ENCODE measurements around the gene GNA12. TPM values are rescaled to one million over a fixed set of nuclear protein-coding genes. Genes with fewer than 3 reads are reported as not detected.

GNA12 gene
- total RNA-seq, 1 donor from 2014 or later: 43.0 TPM

DNA sequence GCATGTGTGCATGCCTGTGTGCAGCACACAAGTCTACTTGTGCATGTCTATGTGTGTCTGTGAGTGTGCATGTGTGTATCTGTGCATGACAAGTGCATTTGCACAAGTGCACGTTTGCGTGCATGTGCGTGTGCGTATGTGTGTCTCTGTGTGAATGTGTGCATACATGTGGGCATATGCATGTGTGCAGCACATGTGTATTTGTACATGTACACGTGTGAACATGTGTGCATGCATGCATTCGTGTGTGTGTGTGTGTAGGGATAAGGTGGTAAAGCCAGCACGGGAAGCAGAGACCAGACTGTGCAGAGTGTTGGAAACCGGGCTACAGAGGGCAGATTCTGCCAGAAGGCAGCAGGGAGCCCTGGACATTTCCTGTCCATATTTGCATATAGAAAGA is 35.9 kb upstream of the GNA12 start:
- intact Hi-C loops (cut with micrococcal nuclease): no loop called here
- TF ChIP-seq, protein P1, sequence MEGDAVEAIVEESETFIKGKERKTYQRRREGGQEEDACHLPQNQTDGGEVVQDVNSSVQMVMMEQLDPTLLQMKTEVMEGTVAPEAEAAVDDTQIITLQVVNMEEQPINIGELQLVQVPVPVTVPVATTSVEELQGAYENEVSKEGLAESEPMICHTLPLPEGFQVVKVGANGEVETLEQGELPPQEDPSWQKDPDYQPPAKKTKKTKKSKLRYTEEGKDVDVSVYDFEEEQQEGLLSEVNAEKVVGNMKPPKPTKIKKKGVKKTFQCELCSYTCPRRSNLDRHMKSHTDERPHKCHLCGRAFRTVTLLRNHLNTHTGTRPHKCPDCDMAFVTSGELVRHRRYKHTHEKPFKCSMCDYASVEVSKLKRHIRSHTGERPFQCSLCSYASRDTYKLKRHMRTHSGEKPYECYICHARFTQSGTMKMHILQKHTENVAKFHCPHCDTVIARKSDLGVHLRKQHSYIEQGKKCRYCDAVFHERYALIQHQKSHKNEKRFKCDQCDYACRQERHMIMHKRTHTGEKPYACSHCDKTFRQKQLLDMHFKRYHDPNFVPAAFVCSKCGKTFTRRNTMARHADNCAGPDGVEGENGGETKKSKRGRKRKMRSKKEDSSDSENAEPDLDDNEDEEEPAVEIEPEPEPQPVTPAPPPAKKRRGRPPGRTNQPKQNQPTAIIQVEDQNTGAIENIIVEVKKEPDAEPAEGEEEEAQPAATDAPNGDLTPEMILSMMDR (IDR thresholded peaks at IDR 0.05; ENCODE audit: borderline replicate concordance): no peak

DNA sequence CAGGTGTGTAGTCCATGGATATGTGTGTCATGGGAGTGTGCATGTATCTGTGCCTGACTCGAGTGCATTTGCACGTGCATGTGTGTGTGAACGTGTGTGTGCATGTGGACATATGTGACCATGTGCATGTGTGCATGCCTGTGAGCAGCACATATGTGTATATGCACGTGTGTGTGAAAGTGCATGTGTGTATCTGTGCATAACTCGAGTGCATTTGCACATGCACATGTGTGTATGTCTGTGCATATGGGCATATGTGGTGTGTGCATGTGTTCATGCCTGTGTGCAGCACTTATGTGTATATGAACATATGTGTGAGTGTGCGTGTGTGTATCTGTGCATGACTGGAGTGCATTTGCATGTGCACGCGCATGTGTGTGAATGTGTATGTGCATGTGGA is 35.2 kb upstream of the GNA12 start:
- intact Hi-C loops (cut with micrococcal nuclease): no loop called here
- Histone ChIP-seq H3K9me3 (replicated peaks) (no peaks in the 10 kb centered on the region), H3K36me3 (no peaks in the 10 kb centered on the region), H3K4me3 (no peak overlapping the region), H3K27ac (replicated peaks) (no peak overlapping the region), H3K27me3 (ENCODE audit: low read depth) (peaks cover 30% of the 10 kb centered on the region), H3K4me1 (no peaks in the 10 kb centered on the region)
- TF ChIP-seq, protein P1 (IDR thresholded peaks at IDR 0.05; ENCODE audit: borderline replicate concordance): no peak
- DNase-seq: no peak

More for the DNA sequence above, 35.9 kb upstream of the GNA12 start:
- no peaks in the 10 kb centered on the region for H3K36me3 ChIP-seq
- H3K27ac ChIP-seq (replicated peaks): no peak overlapping the region
- H3K4me3 ChIP-seq: no peak overlapping the region
- DNase-seq: no peak
- peaks cover 30% of the 10 kb centered on the region for H3K27me3 ChIP-seq (ENCODE audit: low read depth)
- no peaks in the 10 kb centered on the region for H3K4me1 ChIP-seq
- no peaks in the 10 kb centered on the region for H3K9me3 ChIP-seq (replicated peaks)

DNA sequence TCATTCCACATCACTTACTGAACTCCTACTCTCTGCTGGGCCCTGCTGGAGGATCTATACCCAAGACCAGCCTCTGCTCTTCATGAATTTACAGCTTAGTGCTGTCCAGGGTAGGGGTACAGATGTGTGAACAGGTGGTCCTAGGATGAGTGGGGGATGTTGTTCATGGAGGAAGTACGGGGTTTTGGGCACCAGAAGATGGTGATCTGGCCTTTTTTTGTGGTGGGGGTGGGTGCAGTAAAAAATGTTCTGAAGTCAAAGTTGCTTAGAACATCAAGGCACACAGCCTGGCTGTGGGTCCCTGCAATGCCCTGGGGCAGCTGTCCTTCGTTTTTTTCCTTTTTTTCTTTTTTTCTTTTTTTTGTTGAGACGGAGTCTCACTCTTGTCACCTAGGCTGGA is 34.2 kb upstream of the GNA12 start:
- no peaks in the 10 kb centered on the region for H3K4me1 ChIP-seq
- TF ChIP-seq, protein P1 (IDR thresholded peaks at IDR 0.05; ENCODE audit: borderline replicate concordance): no peak
- no peak for DNase-seq
- no peak overlapping the region for H3K4me3 ChIP-seq
- intact Hi-C loops (cut with micrococcal nuclease): no loop called here
- H3K27me3 ChIP-seq (ENCODE audit: low read depth): peaks cover 30% of the 10 kb centered on the region
- H3K9me3 ChIP-seq (replicated peaks): no peaks in the 10 kb centered on the region
- no peaks in the 10 kb centered on the region for H3K36me3 ChIP-seq
- H3K27ac ChIP-seq (replicated peaks): no peak overlapping the region

DNA sequence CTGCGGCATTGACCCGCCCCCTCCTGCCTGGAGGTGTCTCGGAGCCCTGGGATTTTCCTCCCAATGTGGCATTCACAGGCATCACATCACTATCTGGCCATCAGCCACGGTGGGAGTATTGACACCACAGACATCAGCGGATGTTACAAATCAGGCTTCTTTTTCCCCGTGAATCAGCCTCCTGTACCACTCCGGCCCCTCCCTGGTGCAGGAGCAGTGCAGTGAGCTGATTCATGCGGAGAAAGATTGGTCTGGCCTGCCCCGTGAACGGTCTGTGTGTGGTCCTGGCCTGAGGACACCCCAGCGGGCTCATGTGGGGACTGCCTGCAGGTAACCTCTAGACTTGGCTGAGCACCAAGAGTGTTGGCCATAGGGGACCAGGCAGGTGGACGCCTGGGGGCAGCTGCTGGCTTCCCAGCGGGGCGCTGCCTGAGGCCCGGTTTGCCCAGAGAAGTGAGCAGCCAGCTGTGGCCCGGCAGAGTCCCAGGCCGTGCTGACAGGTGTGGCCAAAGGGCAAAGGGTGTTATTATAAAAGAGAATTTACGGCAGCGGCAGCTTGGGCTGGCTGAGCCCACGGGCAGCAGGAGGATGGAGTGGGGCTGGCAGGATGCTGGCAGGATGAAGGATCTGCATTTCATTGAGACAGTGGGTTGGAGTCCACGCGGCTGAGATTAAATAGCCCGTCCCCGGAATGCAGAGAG is 32.1 kb upstream of the GNA12 start:
- no peak for DNase-seq
- H3K4me3 ChIP-seq: no peak overlapping the region
- H3K4me1 ChIP-seq: peaks cover under 1% of the 10 kb centered on the region
- no peaks in the 10 kb centered on the region for H3K36me3 ChIP-seq
- no peaks in the 10 kb centered on the region for H3K9me3 ChIP-seq (replicated peaks)
- H3K27ac ChIP-seq (replicated peaks): no peak overlapping the region
- peaks cover 22% of the 10 kb centered on the region for H3K27me3 ChIP-seq (ENCODE audit: low read depth)
- TF ChIP-seq, protein P1 (IDR thresholded peaks at IDR 0.05; ENCODE audit: borderline replicate concordance): no peak
- intact Hi-C loops (cut with micrococcal nuclease): no loop called here

DNA sequence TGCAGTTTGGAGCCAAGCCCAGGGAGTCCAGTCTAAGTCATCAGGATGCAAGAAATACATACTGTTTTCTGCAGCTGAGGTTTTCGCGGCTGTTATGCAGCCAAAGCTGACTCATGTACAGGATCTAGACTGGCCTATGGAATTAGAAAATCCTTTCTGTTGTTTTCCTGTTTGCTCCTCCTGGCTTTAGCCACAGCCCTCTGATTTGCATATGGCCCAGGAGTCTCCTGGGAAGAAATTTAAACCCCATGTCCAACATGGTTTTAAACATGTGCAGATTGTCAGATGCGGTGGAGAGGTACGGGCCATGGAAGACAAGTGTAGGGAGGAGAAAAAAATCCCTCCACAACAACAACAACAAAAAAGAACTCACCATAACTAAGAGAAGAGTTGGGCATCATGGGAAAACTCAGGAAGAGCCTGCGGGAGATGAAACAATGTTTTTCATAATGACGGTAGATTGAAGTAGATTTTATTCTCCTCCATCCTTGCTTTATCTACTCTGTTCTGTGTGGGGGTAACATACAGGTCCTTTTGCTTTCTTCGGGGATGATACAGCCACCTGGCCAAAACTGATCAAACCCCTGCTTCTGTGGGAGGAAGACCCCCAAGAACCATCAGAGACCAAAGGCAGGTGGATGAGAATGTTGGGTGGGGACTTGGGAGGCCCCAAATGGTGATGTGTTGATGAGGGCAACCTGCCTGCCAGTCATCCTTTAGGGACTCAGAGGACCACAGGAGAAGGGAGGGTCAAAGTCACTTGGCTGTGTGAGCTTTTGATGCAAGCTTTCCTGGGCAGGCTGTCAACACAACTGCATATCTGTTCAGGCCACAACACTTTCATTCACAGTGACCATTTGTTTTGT is 29.8 kb upstream of the GNA12 start:
- peaks cover 22% of the 10 kb centered on the region for H3K27me3 ChIP-seq (ENCODE audit: low read depth)
- H3K36me3 ChIP-seq: no peaks in the 10 kb centered on the region
- peaks cover 13% of the 10 kb centered on the region for H3K4me1 ChIP-seq
- DNase-seq: no peak
- intact Hi-C loops (cut with micrococcal nuclease): no loop called here
- H3K27ac ChIP-seq (replicated peaks): no peak overlapping the region
- TF ChIP-seq, protein P1 (IDR thresholded peaks at IDR 0.05; ENCODE audit: borderline replicate concordance): no peak
- H3K9me3 ChIP-seq (replicated peaks): no peaks in the 10 kb centered on the region
- H3K4me3 ChIP-seq: no peak overlapping the region
